Ovary (tissue), 3 donors: ENCODE data around the gene ABCE1.

Source experiments
- POLR2A ChIP-seq: fragments of 450-650 bp; IDR thresholded peaks from one replicate; pipeline ENCODE4 v1.6.1; 2017; ENCODE audit warnings: antibody characterized with exemption, mild to moderate bottlenecking, moderate library complexity
- TF ChIP-seq, protein P1 (sequence below), 3 donors: fragments of 450-650 bp in 2 of 3; fragments of 200-600 bp in 1 of 3; IDR thresholded peaks; one replicate each; pipeline versions ENCODE4 v1.5.1 to v1.8.0; 2016 to 2022; ENCODE audit warnings: antibody characterized with exemption in 3 of 3, mild to moderate bottlenecking in 1 of 3
- donor health status: DM: no; HTN: no; CAD: no.

DNA sequence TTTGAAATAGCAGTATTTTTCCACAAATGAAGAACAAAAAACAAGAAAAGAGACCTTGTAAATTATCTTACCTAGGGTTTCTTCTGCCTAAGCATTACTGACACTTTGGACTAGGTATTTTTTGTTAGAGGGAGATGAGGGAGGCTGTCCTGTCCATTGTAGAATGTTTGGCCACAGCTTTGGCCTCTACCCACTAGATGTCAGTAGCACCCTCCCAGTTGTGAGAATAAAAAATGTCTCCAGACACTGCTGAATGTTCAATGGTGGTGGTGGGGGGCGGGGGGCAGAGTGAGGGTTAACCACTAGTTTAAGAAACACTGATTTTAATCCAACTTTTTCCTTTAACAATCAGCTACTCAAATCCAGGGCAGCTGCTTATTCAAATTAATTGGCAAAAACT is 56.5 kb downstream of the ABCE1 start:
- TF ChIP-seq, protein P1, sequence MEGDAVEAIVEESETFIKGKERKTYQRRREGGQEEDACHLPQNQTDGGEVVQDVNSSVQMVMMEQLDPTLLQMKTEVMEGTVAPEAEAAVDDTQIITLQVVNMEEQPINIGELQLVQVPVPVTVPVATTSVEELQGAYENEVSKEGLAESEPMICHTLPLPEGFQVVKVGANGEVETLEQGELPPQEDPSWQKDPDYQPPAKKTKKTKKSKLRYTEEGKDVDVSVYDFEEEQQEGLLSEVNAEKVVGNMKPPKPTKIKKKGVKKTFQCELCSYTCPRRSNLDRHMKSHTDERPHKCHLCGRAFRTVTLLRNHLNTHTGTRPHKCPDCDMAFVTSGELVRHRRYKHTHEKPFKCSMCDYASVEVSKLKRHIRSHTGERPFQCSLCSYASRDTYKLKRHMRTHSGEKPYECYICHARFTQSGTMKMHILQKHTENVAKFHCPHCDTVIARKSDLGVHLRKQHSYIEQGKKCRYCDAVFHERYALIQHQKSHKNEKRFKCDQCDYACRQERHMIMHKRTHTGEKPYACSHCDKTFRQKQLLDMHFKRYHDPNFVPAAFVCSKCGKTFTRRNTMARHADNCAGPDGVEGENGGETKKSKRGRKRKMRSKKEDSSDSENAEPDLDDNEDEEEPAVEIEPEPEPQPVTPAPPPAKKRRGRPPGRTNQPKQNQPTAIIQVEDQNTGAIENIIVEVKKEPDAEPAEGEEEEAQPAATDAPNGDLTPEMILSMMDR (IDR thresholded peaks at IDR 0.05), result no peak
- TF ChIP-seq POLR2A, result no peak
